Smooth muscle cell (in vitro differentiated cells): Measurements from ENCODE around the gene IL4I1. TPM values are rescaled to one million over a fixed set of nuclear protein-coding genes. Genes with fewer than 3 reads are reported as not detected.

Experiments used
- DNase-seq: peaks from one replicate; lab custom pipeline; 2025; ENCODE audit not compliant: unreplicated experiment; lab: John Stamatoyannopoulos, UW
- H2AFZ ChIP-seq: fragments of 200-600 bp; sonication (generic); 2 replicates; pipeline ENCODE4 v1.6.0; 2016; ENCODE audit warnings: antibody characterized with exemption, low read depth, mild to moderate bottlenecking
- H3F3A ChIP-seq: fragments of 200-600 bp; sonication (generic); 2 replicates; pipeline ENCODE4 v1.6.0; 2017; ENCODE audit warnings: antibody characterized with exemption, low read depth
- H3K27ac ChIP-seq: fragments of 200-600 bp; sonication (generic); 2 replicates; pipeline ENCODE4 v1.5.1; 2016; ENCODE audit warnings: low read depth, mild to moderate bottlenecking
- H3K27me3 ChIP-seq: fragments of 200-600 bp; sonication (generic); 2 replicates; pipeline ENCODE4 v1.6.1; 2016; ENCODE audit warnings: low read depth, mild to moderate bottlenecking
- H3K36me3 ChIP-seq: fragments of 200-600 bp; sonication (generic); 2 replicates; pipeline ENCODE4 v1.5.1; 2016; ENCODE audit warnings: low read depth
- H3K4me1 ChIP-seq: fragments of 200-600 bp; sonication (generic); 2 replicates; pipeline ENCODE4 v1.5.1; 2016; ENCODE audit warnings: low read depth
- H3K4me2 ChIP-seq: fragments of 200-600 bp; sonication (generic); 2 replicates; pipeline ENCODE4 v1.6.0; 2016; ENCODE audit warnings: mild to moderate bottlenecking
- H3K4me3 ChIP-seq: fragments of 200-600 bp; sonication (generic); 2 replicates; pipeline ENCODE4 v1.5.1; 2016; ENCODE audit warnings: mild to moderate bottlenecking
- H3K79me2 ChIP-seq: fragments of 200-600 bp; sonication (generic); 2 replicates; pipeline ENCODE4 v1.6.0; 2016; ENCODE audit warnings: low read depth, mild to moderate bottlenecking
- H3K9ac ChIP-seq: fragments of 200-600 bp; sonication (generic); 2 replicates; pipeline ENCODE4 v1.6.0; 2016; ENCODE audit warnings: low read depth
- H3K9me3 ChIP-seq: fragments of 200-600 bp; sonication (generic); replicated peaks from 2 replicates; pipeline ENCODE4 v1.5.1; 2016; ENCODE audit warnings: low read depth
- H4K20me1 ChIP-seq: fragments of 200-600 bp; sonication (generic); 2 replicates; pipeline ENCODE4 v1.6.0; 2016; ENCODE audit warnings: low read depth
- CTCF ChIP-seq: fragments of 200-600 bp; sonication (generic); IDR thresholded peaks from 2 replicates; pipeline ENCODE4 v1.5.1; 2017; ENCODE audit warnings: borderline replicate concordance, mild to moderate bottlenecking, antibody characterized with exemption; ENCODE audit not compliant: insufficient read depth, poor library complexity, severe bottlenecking
- WGBS: methylation state at CpG from one replicate; pipeline ENCODE4 v1.1.7; 2016; ENCODE audit warnings: low lambda C conversion rate; 5-methylcytosine and 5-hydroxymethylcytosine counted together
- polyA plus RNA-seq: library from polyadenylated mRNA; unstranded; fragments of >200 nt; fragmentation: Nextera tagmentation; extraction: Ambion mirVana; gene quantifications from 2 replicates; pipeline ENCODE4 v1.2.1, GENCODE V29; 2016
- total RNA-seq: library from RNA; depleted of rRNA; stranded (reverse); fragments of >200 nt; gene quantifications from 2 replicates; pipeline ENCODE4 v1.2.3, GENCODE V29; 2014

IL4I1 gene
- total and polyA plus RNA-seq, 2 experiments from 2014 or later: 1.3 TPM; not detected in 1

GRCh38 chr19:49895566-49896297, 955 bp downstream of the IL4I1 start:
- H3F3A ChIP-seq: no peaks in the 10 kb centered on the region
- H2AFZ ChIP-seq: no peak overlapping the region
- no peak overlapping the region for H3K4me2 ChIP-seq
- H4K20me1 ChIP-seq: no peaks in the 10 kb centered on the region
- no peak overlapping the region for H3K4me3 ChIP-seq
- H3K36me3 ChIP-seq: no peaks in the 10 kb centered on the region
- no peak for DNase-seq
- no peak overlapping the region for H3K27ac ChIP-seq
- H3K9me3 ChIP-seq: no peaks in the 10 kb centered on the region
- no peaks in the 10 kb centered on the region for H3K27me3 ChIP-seq
- TF ChIP-seq CTCF: no peak
- WGBS: 82% methylated on average over 17 of the region's 17 CpGs
- no peaks in the 10 kb centered on the region for H3K4me1 ChIP-seq
- H3K79me2 ChIP-seq: no peaks in the 10 kb centered on the region
- no peak overlapping the region for H3K9ac ChIP-seq

GRCh38 chr19:49894879-49895565, 1.7 kb downstream of the IL4I1 start:
- Histone ChIP-seq H3K27ac (no peak overlapping the region), H3K9me3 (no peaks in the 10 kb centered on the region), H3F3A (no peaks in the 10 kb centered on the region), H3K4me3 (no peak overlapping the region), H2AFZ (no peak overlapping the region), H3K4me1 (no peaks in the 10 kb centered on the region), H3K27me3 (no peaks in the 10 kb centered on the region), H3K4me2 (no peak overlapping the region), H3K9ac (no peak overlapping the region), H3K79me2 (no peaks in the 10 kb centered on the region), H4K20me1 (no peaks in the 10 kb centered on the region), H3K36me3 (no peaks in the 10 kb centered on the region)
- WGBS: 92% methylated on average over 17 of the region's 17 CpGs
- no peak for DNase-seq
- no peak for TF ChIP-seq CTCF

GRCh38 chr19:49894011-49894664, 2.5 kb downstream of the IL4I1 start:
- H3K4me3 ChIP-seq: no peak overlapping the region
- no peak for DNase-seq
- H3K79me2 ChIP-seq: no peaks in the 10 kb centered on the region
- no peak overlapping the region for H3K27ac ChIP-seq
- no peaks in the 10 kb centered on the region for H3K4me1 ChIP-seq
- no peak overlapping the region for H3K9ac ChIP-seq
- H3K9me3 ChIP-seq: no peaks in the 10 kb centered on the region
- no peaks in the 10 kb centered on the region for H4K20me1 ChIP-seq
- no peaks in the 10 kb centered on the region for H3F3A ChIP-seq
- no peak for TF ChIP-seq CTCF
- 98% methylated on average over 18 of the region's 18 CpGs for WGBS
- H3K4me2 ChIP-seq: no peak overlapping the region
- H2AFZ ChIP-seq: no peak overlapping the region
- no peaks in the 10 kb centered on the region for H3K36me3 ChIP-seq
- no peaks in the 10 kb centered on the region for H3K27me3 ChIP-seq
